HG02885 (cell line): ENCODE measurements around the gene TXNDC16.
"Not testable (repeated sequence)": the region's sequence is repeated elsewhere in the genome, so short reads cannot be mapped to it uniquely, and the experiment has no call there.

Experiments
- ATAC-seq: cut with Tn5 transposase; IDR thresholded peaks from one replicate; pipeline ENCODE4 v1.9.1; 2021; ENCODE audit warnings: mild to moderate bottlenecking; ENCODE audit not compliant: unreplicated experiment, poor library complexity

The TXNDC16 gene

DNA sequence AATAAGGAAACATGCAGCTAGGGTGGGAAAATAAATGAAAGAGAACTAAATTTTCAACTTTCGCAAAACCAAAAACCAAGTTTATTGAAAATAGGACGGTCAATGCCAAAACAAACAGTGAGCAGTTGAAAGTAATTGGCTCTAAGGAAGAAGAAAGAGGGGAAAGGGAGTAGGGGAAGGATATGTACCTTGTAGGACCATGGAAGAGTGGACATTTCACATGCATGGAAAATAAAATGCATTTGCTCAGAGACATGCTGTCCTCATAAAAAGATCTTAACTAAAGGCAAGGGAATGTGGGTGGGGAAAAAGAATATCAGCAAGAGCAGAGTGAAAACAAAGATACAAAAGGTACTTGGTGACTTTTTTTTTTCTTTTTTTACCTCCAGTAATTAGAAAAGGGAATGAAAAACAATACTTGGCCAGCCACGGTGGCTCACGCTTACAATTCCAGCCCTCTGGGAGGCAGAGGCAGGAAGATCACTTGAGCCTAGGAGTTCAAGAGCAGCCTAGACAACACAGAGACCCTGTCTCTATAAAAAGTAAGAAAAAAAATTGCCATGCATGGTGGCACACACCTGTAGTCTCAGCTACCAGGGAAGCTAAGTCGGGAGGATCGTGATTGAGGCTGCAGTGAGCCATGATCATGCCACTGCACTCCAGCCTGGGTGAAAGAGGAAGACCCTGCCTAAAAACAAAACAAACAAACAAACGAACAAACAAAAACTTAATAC lies 6.6 kb downstream of the TXNDC16 start:
- no peak for ATAC-seq

DNA sequence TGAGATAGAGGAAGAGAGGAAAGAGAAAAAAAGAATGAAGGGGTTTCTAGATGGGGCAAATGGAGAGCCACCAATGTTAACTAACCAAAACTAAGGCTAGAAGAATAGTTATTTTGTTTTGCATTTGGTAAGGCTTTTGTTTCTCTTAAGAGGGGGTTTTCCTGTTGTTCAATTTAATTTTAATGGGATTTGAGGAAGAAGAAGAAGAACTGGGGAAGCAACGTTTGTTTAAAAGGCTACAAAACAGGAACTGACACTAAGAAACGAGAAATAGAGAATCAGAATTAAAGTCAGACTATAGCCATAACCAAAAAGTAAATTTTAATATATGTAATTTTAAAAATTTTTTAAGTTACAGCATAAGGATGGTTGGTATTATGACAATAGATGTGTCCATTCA lies 13.7 kb downstream of the TXNDC16 start:
- no peak for ATAC-seq

DNA sequence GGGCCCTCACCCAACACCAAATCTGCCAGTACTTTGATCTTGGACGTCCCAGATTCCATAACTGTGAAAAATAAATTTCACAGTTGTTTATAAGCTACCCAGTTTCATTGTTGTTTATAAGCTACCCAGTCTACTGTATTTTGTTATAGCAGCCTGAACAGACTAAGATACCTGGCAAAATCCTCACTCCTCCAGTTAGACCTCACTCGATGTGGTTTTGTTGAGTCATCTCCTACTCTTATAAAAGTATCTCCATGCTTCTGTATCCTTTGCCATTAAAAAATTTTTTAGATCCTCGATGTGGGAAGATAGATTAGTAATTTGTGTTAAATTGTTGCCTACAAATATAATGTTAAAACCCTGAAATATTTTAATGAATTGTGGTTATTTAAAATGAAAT lies 16.0 kb downstream of the TXNDC16 start:
- no peak for ATAC-seq

DNA sequence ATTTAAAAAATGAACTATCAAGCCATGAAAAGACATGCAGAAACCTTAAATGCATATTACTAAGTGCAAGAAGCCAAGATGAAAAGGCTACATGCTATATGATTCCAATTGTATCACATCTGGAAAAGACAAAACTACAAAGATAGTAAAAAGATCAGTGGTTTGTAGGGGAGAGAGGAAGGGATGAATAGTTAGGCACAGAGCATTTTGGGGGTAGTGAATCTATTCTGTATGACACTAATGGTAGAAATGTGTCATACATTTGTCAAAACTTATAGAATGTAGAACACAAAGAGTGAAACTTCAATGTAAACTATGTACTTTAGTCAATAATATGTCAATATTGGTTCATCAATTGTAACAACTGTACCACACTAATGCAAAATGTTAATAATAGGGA lies 20.8 kb downstream of the TXNDC16 start:
- no peak for ATAC-seq

DNA sequence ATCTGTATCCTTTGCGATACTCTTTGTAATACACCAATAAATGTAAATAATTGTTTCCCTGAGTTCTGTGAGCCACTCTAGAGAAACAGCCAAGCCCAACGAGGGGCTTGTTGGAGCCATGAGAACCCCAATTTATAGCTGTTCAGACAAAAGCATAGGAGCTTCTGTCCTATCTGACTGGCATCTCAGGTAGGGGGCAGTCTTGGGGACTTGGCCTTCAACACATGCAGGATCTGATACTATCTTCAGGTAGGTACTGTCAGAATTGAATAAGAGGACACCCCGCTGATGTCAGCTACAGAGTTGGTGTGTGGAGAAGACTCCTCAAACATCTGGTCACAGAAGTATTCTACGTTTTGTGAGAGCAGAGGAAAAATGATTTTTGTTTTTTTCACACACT lies 25.3 kb downstream of the TXNDC16 start:
- ATAC-seq = no peak

DNA sequence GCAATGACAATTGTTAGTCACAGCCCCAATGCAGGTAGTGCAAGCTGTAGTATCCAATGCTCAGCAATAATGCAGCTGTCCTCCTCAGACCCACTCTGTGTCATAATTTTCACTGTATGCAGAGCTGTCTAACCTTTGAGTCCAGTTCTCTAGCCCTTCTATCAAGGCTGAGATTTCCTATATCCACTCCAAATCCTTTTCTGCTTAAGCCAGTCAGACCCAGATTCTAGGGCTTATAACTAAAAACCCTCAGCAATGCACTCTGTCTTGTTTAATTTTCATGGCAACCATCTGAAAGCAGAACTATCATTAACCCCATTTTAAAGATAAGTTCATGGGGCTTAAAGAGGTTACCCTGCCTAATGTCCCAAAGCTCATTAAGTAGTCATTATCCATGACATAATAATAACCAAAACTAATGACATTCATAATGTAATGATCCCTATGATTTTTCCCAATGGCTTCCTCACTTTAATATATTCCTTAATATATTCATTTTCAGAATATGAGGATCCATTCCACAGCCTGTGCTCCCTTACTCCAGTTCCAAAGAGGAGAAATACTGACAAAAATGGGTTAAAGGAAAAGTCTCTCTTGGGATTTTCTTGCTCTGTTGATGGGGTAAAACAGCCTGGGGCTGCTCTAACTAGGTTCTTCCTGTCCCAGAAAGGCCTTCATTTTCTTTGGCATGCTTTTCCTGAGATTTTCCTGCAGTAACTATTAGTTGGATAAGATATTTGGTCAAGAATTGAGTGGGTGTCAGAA lies 29.5 kb downstream of the TXNDC16 start:
- ATAC-seq = no peak

DNA sequence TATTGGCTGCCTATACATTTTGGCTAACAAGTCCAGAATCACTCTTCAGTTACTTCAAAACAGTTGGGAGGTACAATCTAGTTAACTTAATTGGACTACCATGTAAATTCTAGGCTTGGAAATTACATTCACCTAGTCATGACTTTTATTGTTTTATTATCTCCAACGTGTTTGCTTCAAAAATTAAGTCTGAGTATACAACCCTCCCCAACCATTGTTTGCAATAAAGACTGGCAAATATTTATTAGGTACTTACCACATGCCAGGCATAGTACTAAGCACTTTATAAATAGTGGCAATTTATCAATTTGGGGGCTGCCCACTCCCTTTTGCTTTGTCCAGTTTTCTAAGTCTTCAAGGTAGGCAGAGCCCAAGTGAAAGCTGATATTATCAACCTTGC lies 30.3 kb downstream of the TXNDC16 start:
- no peak for ATAC-seq

DNA sequence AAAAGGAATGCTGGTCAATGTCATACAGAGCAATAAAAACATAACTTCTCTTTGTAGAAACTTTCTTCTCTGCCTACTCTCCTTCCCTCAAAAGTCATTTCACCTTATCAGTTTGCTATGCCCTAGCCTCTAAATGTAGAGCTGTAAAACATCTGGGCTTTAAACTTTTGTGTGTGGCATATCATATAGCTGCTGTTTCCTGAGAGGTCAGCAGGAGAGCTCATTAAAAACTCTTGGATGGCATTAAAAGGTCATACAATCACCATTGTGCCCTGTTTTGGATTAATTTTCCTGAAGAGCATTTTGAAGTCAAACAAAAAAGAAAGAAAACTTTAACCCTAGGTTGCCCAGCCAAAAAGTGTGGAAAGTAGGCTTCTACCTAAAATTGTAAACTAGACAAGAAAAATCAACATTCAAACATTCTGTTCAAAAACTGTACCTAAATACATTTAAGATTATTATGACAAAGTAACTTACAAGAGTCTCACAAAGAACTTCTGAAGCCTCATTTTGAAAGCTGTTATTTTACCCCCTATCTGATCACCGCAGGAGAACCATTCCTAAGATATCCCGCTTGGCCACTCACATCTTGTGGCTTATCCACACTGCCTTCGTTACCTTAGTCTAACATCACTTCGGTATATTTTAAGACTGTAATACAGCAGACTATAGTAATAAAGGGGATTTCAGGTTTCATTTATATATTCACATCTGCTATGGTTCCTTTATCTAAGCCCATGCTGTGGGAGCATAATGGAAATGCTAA lies 38.1 kb downstream of the TXNDC16 start:
- no peak for ATAC-seq

DNA sequence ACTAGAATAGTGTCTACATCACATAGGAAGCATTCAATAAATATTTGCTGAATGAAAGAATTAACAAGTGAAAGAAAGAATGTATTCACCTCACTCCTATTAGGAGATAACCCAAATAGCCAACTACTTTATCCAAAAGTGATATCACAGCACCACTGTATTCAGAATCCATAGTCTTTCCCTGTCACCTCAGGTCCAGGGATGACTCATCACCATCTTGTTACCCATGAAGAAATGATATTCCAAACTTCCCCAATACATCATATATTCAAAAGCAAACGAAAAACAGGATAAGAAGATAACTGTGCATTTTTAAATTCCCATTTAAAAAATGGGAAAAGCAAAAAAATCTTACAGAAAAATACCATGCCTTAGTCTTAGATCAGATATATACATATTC lies 39.1 kb downstream of the TXNDC16 start:
- no peak for ATAC-seq

DNA sequence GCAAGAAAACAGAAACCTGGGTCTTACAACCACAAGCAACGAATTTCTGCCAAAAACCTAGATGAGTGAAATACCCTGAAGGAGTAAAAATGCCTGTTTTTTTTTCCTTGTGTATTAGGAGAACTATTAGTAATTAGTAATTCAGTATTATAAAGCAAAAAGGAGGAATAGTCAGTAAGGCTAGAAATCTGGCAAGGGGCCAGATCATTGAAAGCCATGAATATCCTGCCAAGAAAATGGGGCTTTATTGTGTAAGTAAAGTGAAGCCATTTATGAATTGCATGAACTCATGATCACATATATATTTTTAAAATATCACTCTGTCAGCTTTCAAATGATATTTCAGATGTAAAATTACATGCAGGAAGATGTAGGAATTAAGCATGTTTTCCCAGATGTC lies 57.9 kb downstream of the TXNDC16 start:
- no peak for ATAC-seq

DNA sequence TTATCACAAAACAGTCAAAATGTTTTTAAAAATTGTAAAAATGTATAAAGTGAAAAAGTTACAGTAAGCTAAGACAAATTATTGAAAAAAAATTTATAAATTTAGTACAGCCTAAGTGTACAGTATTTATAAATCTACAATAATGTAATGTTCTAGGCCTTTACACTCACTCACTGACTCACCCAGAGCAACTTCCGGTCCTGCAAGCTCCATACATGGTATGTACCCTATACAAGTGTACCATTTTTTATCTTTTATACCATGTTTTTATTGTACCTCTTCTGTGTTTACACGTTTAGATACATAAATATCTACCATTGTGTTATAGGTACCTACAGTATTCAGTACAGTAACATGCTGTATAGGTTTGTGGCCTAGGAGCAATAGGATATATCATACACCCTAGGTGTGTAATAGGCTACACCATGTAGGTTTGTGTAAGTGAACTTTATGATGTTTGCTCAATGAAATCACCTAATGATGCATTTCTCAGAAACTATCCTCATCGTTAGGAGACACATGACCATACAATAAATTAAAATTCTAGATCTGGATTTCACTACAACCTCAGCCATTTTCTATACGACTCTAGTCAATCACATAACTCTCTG lies 66.8 kb downstream of the TXNDC16 start:
- ATAC-seq = no peak

DNA sequence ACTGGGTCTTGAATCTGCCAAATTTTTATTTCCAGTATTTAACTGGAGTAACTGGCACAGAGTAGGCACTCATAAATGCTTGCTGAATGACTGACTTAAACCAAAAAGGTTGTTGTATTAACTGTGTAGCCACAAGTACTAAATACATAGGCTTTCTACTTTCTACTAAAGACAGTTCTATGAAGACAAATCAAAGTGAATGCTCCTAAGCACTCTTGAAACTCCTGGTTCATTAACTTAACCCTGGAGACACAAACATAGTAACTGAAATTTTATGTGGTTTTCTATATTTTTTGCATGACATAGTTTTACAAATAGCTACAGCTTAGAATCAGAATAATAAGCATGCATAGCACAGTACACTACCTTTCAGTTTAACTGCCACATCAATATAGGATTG lies 70.4 kb downstream of the TXNDC16 start:
- ATAC-seq = peak; percentile 56

DNA sequence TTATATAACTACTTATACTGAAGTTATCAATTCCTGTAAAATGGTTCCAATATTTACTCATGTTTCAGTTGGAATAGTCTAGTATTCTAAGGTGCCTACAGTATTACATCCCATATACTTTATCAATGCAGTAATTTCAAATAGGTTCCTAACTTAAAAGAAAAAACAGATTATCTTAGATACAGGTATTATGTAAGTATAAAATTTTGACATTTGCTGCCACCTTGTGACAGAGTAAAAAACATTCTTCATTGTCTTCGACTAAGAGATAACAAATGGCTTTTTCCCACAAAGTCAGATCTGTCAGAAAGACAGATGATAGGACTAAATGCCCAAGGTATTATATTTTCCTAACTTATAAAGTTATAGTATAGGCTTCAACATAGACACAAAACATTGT lies 78.7 kb downstream of the TXNDC16 start:
- ATAC-seq = no peak

DNA sequence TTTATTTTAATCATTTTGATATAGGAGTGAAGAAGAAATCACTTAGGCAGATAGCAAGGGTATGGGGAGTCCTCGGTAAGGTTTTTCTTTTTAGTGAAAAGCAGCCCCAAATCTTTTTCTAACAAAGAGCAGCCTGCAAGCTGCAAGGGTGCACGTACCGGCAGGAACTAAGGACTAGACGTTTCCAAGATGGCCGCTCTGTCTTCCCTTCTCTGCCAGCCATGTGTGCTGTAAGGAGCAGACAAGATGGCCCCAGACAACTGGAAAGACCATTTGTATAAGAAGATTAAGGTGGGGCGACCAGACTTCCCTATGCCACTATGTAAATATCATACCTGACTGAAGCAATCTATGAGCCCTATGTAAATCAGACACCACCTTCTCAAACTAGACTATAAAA lies 79.6 kb downstream of the TXNDC16 start:
- ATAC-seq = no peak

DNA sequence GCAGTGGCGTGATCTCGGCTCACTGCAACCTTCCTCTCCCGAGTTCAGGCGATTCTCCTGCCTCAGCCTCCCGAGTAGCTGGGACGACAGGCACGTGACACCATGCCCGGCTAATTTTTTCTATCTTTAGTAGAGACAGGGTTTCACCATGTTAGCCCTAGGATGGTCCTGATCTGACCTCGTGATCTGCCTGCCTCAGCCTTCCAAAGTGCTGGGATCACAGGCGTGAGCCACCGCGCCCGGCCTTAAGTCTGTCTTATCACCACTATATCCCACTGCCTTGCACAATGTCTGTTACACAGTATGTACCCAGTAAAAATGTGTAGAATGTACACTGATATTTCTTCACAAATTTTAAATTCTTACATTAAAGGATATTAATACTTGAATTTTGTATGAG lies 80.1 kb downstream of the TXNDC16 start:
- not testable (repeated sequence) for ATAC-seq

DNA sequence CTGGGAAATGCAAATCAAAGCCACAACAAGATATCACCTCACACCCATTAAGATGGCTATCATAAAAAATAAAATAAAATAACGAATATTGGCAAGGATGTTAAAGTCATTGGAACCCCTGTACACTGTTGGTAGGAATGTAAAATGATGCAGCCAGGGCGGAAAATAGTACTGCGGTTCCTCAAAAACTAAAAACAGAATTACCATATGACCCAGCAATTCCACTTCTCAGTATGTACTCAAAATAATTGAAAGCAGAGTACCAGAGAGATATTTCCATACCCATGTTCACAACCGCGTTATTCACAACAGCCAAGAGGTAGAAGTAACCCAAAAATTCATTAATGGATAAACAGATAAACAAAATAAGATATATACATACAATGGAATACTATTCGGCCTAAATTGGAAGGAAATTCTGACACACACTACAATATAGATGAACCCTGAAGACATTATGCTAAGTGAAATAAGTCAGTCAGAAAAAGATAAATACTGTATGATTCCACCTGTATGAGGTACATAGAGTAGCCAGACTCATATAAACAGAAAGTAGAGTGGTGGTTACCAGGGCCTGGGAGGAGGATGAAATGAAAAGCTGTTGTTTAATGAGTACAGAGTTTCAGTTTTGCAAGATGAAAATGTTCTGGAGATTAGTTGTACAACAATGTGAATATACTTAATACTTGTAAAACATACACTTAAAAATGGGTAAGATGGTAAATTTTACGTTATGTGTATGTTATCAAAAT lies 84.6 kb downstream of the TXNDC16 start:
- no peak for ATAC-seq

DNA sequence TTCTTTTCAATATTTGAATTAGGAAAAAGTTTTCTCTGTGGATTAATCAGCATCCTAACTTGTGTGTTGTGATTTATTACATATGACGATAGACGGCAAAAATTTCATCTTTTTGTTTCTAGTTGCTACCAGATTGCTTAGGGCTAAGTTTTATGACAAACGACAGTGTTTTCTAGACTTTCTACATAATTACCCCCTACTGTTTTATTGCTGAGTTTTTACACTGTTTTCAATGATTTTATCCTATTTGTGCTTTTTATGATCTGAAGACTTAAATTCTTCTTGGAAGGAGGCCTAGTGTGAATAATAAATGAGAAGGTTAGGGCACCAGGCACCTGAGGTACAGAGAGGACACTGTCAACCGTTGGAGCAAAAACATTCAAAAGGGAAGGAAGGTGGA lies 88.1 kb downstream of the TXNDC16 start:
- no peak for ATAC-seq

DNA sequence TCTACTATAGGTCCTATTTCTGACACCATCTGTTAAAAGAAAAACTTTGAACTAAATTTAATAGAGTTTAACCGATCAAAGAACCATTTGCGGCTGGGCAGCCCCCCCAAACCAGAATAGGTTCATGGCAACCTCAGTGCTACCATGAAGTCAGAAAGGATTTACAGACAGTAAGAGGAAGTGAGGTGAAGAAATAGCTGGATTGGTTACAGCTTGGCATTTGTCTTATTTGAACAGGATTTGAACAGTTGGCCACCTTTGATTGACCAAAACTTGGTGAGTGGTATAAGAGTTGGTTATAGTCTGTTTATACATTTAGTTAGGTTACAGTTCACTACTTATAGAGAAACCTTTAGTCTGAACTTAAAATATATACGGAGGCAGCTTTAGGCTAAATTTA lies 88.9 kb downstream of the TXNDC16 start:
- no peak for ATAC-seq

DNA sequence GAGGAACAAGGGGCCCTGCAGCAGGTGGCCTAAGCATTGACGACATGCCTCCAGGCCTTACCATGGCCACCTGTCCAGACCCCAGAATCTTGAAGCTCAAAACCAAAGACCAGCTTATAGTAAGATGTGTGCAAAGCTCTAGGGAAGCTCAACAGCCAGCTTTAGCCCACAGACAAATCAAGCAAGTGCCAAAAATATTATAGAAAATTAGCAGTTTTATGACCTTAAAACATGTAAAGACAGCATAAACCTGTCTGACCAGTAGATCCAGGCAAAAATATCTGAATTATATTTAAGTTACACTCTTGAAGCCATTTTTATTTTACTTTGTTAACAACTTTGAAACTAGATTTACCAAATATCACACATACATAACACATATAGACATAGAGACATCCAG lies 90.6 kb downstream of the TXNDC16 start:
- ATAC-seq = no peak

DNA sequence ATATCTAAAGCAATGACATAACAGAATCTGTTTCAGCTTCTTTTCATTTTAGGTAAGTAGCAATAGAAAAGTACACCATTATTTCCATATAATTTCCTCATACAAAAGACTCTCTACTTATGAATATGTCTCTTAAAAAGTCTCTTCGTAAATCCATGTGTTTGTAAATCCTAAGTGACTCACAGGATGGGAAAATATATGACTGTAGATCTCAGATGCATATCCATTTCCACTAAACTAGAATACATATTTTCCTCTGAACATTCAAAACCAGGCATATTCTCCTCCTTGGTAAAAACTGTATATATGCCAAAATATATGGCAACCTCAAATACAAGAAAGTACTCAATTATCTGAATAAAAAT lies 93.6 kb downstream of the TXNDC16 start:
- no peak for ATAC-seq
